AG04450 (cell line): ENCODE data around the gene POLA2. TPM values are rescaled to one million over a fixed set of nuclear protein-coding genes. Genes with fewer than 3 reads are reported as not detected.
A peak's percentile ranks its signal among the peaks of the same experiment; 100 is the strongest.

Experiments used
- CTCF ChIA-PET: fragments of 300-600, 350-600 bp; formaldehyde crosslinking; extraction: SDS; loops from one replicate; lab custom pipeline; 2022; ENCODE audit warnings: antibody characterized with exemption, inconsistent platforms; lab: Charles Lee
- POLR2A ChIA-PET: fragments of 350-600 bp; formaldehyde crosslinking; extraction: SDS; loops from one replicate; lab custom pipeline; 2021; ENCODE audit warnings: antibody characterized with exemption, inconsistent platforms; lab: Yijun Ruan, JAX
- DNase-seq: peaks from one replicate; pipeline ENCODE4 v3.0.0-alpha.2; 2011; ENCODE audit warnings: low read depth, low spot score
- H3K27ac ChIP-seq: one replicate; pipeline ENCODE4 v1.5.1; 2012; ENCODE audit warnings: low read depth, low read length, control low read depth
- H3K27me3 ChIP-seq: one replicate; pipeline ENCODE4 v1.6.0; 2012; ENCODE audit warnings: low read length; ENCODE audit not compliant: control insufficient read depth, insufficient read depth
- H3K4me3 ChIP-seq: 2 replicates; pipeline ENCODE4 v1.5.1; 2011; ENCODE audit warnings: mild to moderate bottlenecking, low read depth, low read length, control low read depth
- H3K9me3 ChIP-seq: 2 replicates; pipeline ENCODE4 v1.5.1; 2012; ENCODE audit warnings: low read length; ENCODE audit not compliant: control insufficient read depth, insufficient read depth
- CTCF ChIP-seq: IDR thresholded peaks from 2 replicates; pipeline ENCODE4 v1.5.1; 2011; ENCODE audit warnings: low read depth, low read length, control low read depth, inconsistent platforms
- polyA plus RNA-seq: library from polyadenylated mRNA; depleted of rRNA; stranded (reverse); fragments of >200 nt; gene quantifications from 2 replicates; pipeline ENCODE4 v1.2.3, GENCODE V29; 2011

Gene POLA2
- polyA plus RNA-seq, 1 experiment, result 14.1 TPM

GRCh38 chr11:65317025-65317786 lies 55.4 kb downstream of the POLA2 start:
- ChIA-PET POLR2A (interaction anchor here (0.7 to 6.6 kb wide), 13 partner anchors 9 to 182 kb away, joined by 3 to 118 read pairs (median 4); partner anchors contain the start of genes DPF2 and POLA2), CTCF (interaction anchor here (1.0 to 11.1 kb wide), 9 partner anchors 14 to 751 kb away, joined by 3 to 271 read pairs (median 7); partner anchors contain the start of gene DPF2)
- H3K9me3 ChIP-seq, result peaks cover 5% of the 10 kb centered on the region; the same call in 1 of the 2 replicates
- H3K27ac ChIP-seq, result peak overlapping the region; percentile 86
- H3K27me3 ChIP-seq, result no peaks in the 10 kb centered on the region
- H3K4me3 ChIP-seq, result peak overlapping the region; percentile 90
- DNase-seq, result no peak
- no peak for TF ChIP-seq CTCF

- DNase-seq, result no peak
These were observed 58.8 kb downstream of the POLA2 start for GRCh38 chr11:65320386-65321075.

GRCh38 chr11:65321076-65321475 lies 59.3 kb downstream of the POLA2 start:
- no peak overlapping the region for H3K4me3 ChIP-seq
- no peak for TF ChIP-seq CTCF
- DNase-seq, result no peak
- ChIA-PET POLR2A (interaction anchor here (1.8 kb wide), 1 partner anchor 12 kb away, joined by 5 read pairs; the partner anchor contains the start of gene DPF2), CTCF (interaction anchor here (11.1 kb wide), 1 partner anchor 10 kb away, joined by 203 read pairs; the partner anchor contains the start of gene DPF2)
- no peak overlapping the region for H3K27ac ChIP-seq
- H3K9me3 ChIP-seq, result no peaks in the 10 kb centered on the region
- H3K27me3 ChIP-seq, result no peaks in the 10 kb centered on the region

More at GRCh38 chr11:65320386-65321075, 58.8 kb downstream of the POLA2 start:
- TF ChIP-seq CTCF, result no peak
- Histone ChIP-seq H3K4me3 (no peak overlapping the region), H3K27me3 (no peaks in the 10 kb centered on the region), H3K27ac (no peak overlapping the region), H3K9me3 (peaks cover under 1% of the 10 kb centered on the region; the same call in 1 of the 2 replicates)
- POLR2A ChIA-PET, result interaction anchor here (1.8 kb wide), 1 partner anchor 13 kb away, joined by 5 read pairs; the partner anchor contains the start of gene DPF2
- CTCF ChIA-PET, result interaction anchor here (1.2 to 11.1 kb wide), 2 partner anchors 10 to 45 kb away, joined by 7 to 203 read pairs; partner anchors contain the start of gene DPF2

- no peak for TF ChIP-seq CTCF
- ChIA-PET CTCF (interaction anchor here (11.1 to 13.8 kb wide), 2 partner anchors 9 to 46 kb away, joined by 203 to 506 read pairs; partner anchors contain the start of gene DPF2), POLR2A (interaction anchor here (1.8 kb wide), 1 partner anchor 11 kb away, joined by 5 read pairs; the partner anchor contains the start of gene DPF2)
- no peak for DNase-seq
- H3K9me3 ChIP-seq, result no peaks in the 10 kb centered on the region
- no peak overlapping the region for H3K27ac ChIP-seq
- H3K27me3 ChIP-seq, result no peaks in the 10 kb centered on the region
- no peak overlapping the region for H3K4me3 ChIP-seq
These were observed 60.2 kb downstream of the POLA2 start for GRCh38 chr11:65321828-65322485.
